HG03432 (cell line): ENCODE measurements around the gene PLXNB3.
"Not testable (repeated sequence)": the region's sequence is repeated elsewhere in the genome, so short reads cannot be mapped to it uniquely, and the experiment has no call there.

Experiments used
- ATAC-seq: cut with Tn5 transposase; IDR thresholded peaks from one replicate; pipeline ENCODE4 v1.9.1; 2021; ENCODE audit warnings: mild to moderate bottlenecking, moderate library complexity; ENCODE audit not compliant: unreplicated experiment

The PLXNB3 gene

GRCh38 chrX:153806999-153807575, 43.0 kb downstream of the PLXNB3 start:
- no peak for ATAC-seq

GRCh38 chrX:153807976-153808375, 43.9 kb downstream of the PLXNB3 start:
- no peak for ATAC-seq

- no peak for ATAC-seq
These were observed 48.2 kb downstream of the PLXNB3 start for GRCh38 chrX:153812220-153812619.

- ATAC-seq: no peak
These were observed 49.1 kb downstream of the PLXNB3 start for GRCh38 chrX:153813161-153813560.

- no peak for ATAC-seq
These were observed 50.7 kb downstream of the PLXNB3 start for GRCh38 chrX:153814591-153815315.

- no peak for ATAC-seq
These were observed 53.0 kb downstream of the PLXNB3 start for GRCh38 chrX:153816831-153817690.

- ATAC-seq: not testable (repeated sequence)
These were observed 54.0 kb downstream of the PLXNB3 start for GRCh38 chrX:153818064-153818463.

- no peak for ATAC-seq
These were observed 54.7 kb downstream of the PLXNB3 start for GRCh38 chrX:153818571-153819383.

- no peak for ATAC-seq
These were observed 55.5 kb downstream of the PLXNB3 start for GRCh38 chrX:153819384-153820040.

GRCh38 chrX:153820601-153821000, 56.6 kb downstream of the PLXNB3 start:
- ATAC-seq: no peak

GRCh38 chrX:153821066-153821465, 57.0 kb downstream of the PLXNB3 start:
- no peak for ATAC-seq

- ATAC-seq: no peak
These were observed 60.3 kb downstream of the PLXNB3 start for GRCh38 chrX:153824348-153824747.

- ATAC-seq: no peak
These were observed 61.0 kb downstream of the PLXNB3 start for GRCh38 chrX:153825042-153825441.
